Activated B cell treated with CpG ODN at 0.5 μM for 24 hours (primary cell): ENCODE data around the gene ZNF691. TPM values are rescaled to one million over a fixed set of nuclear protein-coding genes. Genes with fewer than 3 reads are reported as not detected.

ENCODE experiments used
- ATAC-seq: fragments of 200-7000 bp; cut with Tn5 transposase; one replicate; pipeline ENCODE4 v1.10.0; 2021; ENCODE audit warnings: low read depth, mild to moderate bottlenecking, moderate library complexity
- CTCF ChIA-PET: fragments of 350-600 bp; sonication (Branson Sonifier 250); formaldehyde crosslinking; loops from one replicate; lab custom pipeline; 2021; ENCODE audit warnings: antibody characterized with exemption; lab: Charles Lee
- POLR2A ChIA-PET: fragments of 350-600 bp; sonication (Branson Sonifier 250); formaldehyde crosslinking; loops from one replicate; lab custom pipeline; 2021; ENCODE audit warnings: antibody characterized with exemption; lab: Charles Lee
- DNase-seq: peaks from one replicate; pipeline ENCODE4 v3.0.0; 2022
- H3K27ac Mint-ChIP-seq: one replicate; pipeline ENCODE4 v1.8.0; 2020; ENCODE audit warnings: mixed read lengths
- H3K27me3 Mint-ChIP-seq: one replicate; pipeline ENCODE4 v1.8.0; 2021; ENCODE audit warnings: mixed read lengths
- H3K36me3 Mint-ChIP-seq: one replicate; pipeline ENCODE4 v1.8.0; 2021; ENCODE audit warnings: low read depth, mixed read lengths
- H3K4me1 Mint-ChIP-seq: one replicate; pipeline ENCODE4 v1.8.0; 2021; ENCODE audit warnings: mixed read lengths
- H3K4me3 Mint-ChIP-seq: one replicate; pipeline ENCODE4 v1.8.0; 2020; ENCODE audit warnings: mild to moderate bottlenecking, mixed read lengths
- H3K9me3 Mint-ChIP-seq: one replicate; pipeline ENCODE4 v1.8.0; 2020; ENCODE audit warnings: mixed read lengths
- CTCF ChIP-seq: fragments of 200-600 bp; IDR thresholded peaks from one replicate; pipeline ENCODE4 v1.8.0; 2022; ENCODE audit warnings: antibody characterized with exemption, mild to moderate bottlenecking
- intact Hi-C: fragments of 100-400 bp; cut with micrococcal nuclease; formaldehyde crosslinking; loops from one replicate; pipeline ENCODE4 v1.15.1; 2024
- total RNA-seq: library from RNA; stranded (reverse); gene quantifications from 2 replicates; pipeline ENCODE4 v1.2.3, GENCODE V29; 2022

The ZNF691 gene
- total RNA-seq, 1 donor from 2014 or later = 16.1 TPM

DNA sequence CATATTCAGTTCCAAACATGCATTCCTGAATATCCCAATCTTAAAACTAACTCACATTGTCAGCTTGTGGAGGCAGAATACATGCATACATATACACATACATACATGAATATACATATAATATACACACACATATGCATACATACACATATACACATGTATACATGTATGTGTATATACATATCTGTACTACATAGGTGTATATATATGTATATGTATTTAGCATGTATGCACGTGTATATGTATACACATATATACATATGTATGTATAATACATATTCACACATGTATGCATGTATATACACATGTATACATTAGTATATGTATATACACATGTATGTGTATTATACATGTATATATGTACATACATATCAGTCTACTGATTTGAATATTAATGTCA, 1.2 kb upstream of the ZNF691 start:
- intact Hi-C loops = loop anchor here (5.0 kb wide), 1 partner anchor 77 kb away; no protein-coding TSS in a partner anchor
- no peak for TF ChIP-seq CTCF
- ATAC-seq (no peak), DNase-seq (no peak)
- Mint-ChIP-seq H3K4me1 (peaks cover 34% of the 10 kb centered on the region), H3K36me3 (peaks cover 23% of the 10 kb centered on the region), H3K4me3 (no peak overlapping the region), H3K27me3 (no peaks in the 10 kb centered on the region), H3K27ac (no peak overlapping the region), H3K9me3 (no peaks in the 10 kb centered on the region)
- POLR2A ChIA-PET = interaction anchor here (1.6 kb wide), 1 partner anchor 228 kb away, joined by 4 read pairs; no protein-coding TSS in a partner anchor
- CTCF ChIA-PET = interaction anchor here (1.9 to 2.4 kb wide), 2 partner anchors 68 to 228 kb away, joined by 6 to 17 read pairs; no protein-coding TSS in a partner anchor

DNA sequence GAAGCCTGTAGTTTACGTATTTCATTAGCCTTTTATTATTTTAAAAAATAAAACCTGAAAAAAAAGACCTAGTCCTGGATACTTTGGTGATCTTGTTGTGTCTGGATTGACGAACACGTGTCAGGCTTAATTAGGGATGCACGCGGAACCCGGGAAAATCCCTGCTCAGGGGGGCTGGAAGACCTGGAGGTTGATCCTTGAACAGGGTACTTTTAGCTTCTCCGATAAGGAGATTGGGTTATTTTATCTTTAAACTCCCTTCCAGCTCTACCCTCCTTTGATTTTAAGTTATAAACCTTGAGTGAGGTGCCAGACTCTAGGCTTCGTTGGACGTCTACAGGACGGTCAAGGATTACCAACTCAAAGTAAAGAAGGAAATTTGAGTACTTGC, 552 bp upstream of the ZNF691 start:
- Mint-ChIP-seq H3K9me3 (no peaks in the 10 kb centered on the region), H3K4me1 (peaks cover 37% of the 10 kb centered on the region), H3K27ac (peak overlapping the region; percentile 83), H3K36me3 (peaks cover 29% of the 10 kb centered on the region), H3K27me3 (no peaks in the 10 kb centered on the region), H3K4me3 (peak overlapping the region; percentile 94)
- CTCF ChIA-PET = interaction anchor here (0.6 to 2.4 kb wide), 7 partner anchors 10 to 917 kb away, joined by 3 to 17 read pairs (median 4); no protein-coding TSS in a partner anchor
- POLR2A ChIA-PET = interaction anchor here (0.6 to 2.6 kb wide), 19 partner anchors 7 to 804 kb away, joined by 3 to 24 read pairs (median 4); partner anchors contain the start of genes C1orf50, CFAP57, EBNA1BP2 and ELOVL1
- no peak for DNase-seq
- TF ChIP-seq CTCF = no peak
- intact Hi-C loops = loop anchor here (1.0 to 5.0 kb wide), 6 partner anchors 29 to 326 kb away; partner anchors contain the start of genes C1orf50, CFAP57, EBNA1BP2 and ERMAP
- peak; percentile 7 for ATAC-seq

DNA sequence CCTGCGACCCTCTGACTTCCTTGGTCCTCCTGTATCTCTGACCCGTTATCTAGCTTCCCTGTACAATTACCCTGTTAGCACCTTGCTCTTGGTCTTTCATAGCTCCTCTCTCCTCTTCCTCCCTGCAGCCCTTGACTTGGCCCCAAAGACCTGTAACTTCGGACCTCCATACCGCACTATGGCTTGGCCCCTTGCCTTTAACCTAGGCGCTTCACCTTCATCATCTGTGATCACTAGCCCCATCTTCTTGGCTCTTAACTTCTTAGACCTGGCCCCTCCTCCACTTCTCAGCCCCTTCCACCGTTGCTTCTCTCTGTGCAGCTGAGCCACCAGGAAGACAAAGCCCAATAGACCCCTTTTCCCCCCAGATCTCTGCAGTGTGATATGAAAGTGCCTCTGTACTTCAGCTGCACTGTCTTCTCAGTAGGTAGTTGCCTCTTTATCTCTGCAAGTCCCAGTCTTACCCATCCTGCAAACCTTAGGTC, 740 bp downstream of the ZNF691 start:
- Mint-ChIP-seq H3K27me3 (no peaks in the 10 kb centered on the region), H3K4me1 (peaks cover 49% of the 10 kb centered on the region), H3K4me3 (peak overlapping the region; percentile 94), H3K36me3 (peaks cover 37% of the 10 kb centered on the region), H3K9me3 (no peaks in the 10 kb centered on the region), H3K27ac (peak overlapping the region; percentile 73)
- intact Hi-C loops = loop anchor here (5.0 kb wide), 1 partner anchor 75 kb away; no protein-coding TSS in a partner anchor
- DNase-seq (no peak), ATAC-seq (no peak)
- ChIA-PET POLR2A (interaction anchor here (1.2 to 2.6 kb wide), 9 partner anchors 8 to 189 kb away, joined by 3 to 24 read pairs (median 7); partner anchors contain the start of genes C1orf50, ERMAP, P3H1 and PPIH), CTCF (interaction anchor here (1.2 to 2.4 kb wide), 5 partner anchors 9 to 226 kb away, joined by 3 to 17 read pairs (median 4); no protein-coding TSS in a partner anchor)
- no peak for TF ChIP-seq CTCF

DNA sequence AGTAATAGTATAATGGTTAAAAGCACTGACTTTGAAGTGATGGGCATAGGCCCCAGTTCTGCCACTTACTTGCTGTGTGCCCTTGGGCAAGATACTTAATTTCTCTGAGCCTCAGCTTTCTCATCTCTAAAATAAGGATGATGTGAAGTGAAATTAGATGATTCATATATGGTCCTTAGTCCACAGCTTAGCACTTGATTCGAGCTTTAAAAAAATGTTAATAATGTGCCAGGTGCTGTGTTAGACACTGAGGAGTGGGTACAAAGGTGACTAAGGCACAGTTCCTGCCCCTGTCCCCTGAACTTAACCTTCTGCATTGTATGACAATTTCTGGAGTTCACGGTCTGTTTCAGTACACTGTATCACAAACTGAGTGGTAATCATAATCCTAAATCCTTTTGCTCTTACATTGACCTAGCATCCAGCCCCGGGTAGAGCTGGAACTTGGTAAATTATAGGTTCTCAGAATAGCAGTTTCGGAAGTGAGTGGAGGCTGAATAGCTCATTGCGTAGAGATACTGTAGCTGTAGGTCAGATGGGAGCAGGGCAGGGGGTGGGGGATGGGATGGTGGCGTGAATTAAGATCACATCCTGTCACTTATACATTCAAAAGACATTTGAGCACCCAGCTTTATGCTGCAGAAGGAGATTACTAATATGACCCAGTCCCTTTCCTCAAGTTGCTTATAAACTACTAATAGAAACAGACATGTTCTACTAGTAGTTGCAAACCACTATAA, 1.5 kb downstream of the ZNF691 start:
- H3K36me3 Mint-ChIP-seq = peaks cover 40% of the 10 kb centered on the region
- peak overlapping the region; percentile 73 for H3K27ac Mint-ChIP-seq

More for the DNA sequence above, 1.5 kb downstream of the ZNF691 start:
- CTCF ChIA-PET = no interaction called here
- Mint-ChIP-seq H3K27me3 (no peaks in the 10 kb centered on the region), H3K4me1 (peaks cover 56% of the 10 kb centered on the region), H3K9me3 (no peaks in the 10 kb centered on the region), H3K4me3 (peak overlapping the region; percentile 94)
- ATAC-seq = no peak
- POLR2A ChIA-PET = interaction anchor here (0.9 to 2.6 kb wide), 4 partner anchors 9 to 81 kb away, joined by 3 to 24 read pairs (median 8); partner anchors contain the start of genes C1orf50, P3H1 and SVBP
- no peak for DNase-seq
- TF ChIP-seq CTCF = no peak
- intact Hi-C loops = loop anchor here (5.0 kb wide), 1 partner anchor 74 kb away; no protein-coding TSS in a partner anchor
